ENCODE results near the gene ABHD11.
A peak's percentile ranks its signal among the peaks of the same experiment; 100 is the strongest.
"Not testable (repeated sequence)": the region's sequence is repeated elsewhere in the genome, so short reads cannot be mapped to it uniquely, and the experiment has no call there.

The ABHD11 gene

DNA sequence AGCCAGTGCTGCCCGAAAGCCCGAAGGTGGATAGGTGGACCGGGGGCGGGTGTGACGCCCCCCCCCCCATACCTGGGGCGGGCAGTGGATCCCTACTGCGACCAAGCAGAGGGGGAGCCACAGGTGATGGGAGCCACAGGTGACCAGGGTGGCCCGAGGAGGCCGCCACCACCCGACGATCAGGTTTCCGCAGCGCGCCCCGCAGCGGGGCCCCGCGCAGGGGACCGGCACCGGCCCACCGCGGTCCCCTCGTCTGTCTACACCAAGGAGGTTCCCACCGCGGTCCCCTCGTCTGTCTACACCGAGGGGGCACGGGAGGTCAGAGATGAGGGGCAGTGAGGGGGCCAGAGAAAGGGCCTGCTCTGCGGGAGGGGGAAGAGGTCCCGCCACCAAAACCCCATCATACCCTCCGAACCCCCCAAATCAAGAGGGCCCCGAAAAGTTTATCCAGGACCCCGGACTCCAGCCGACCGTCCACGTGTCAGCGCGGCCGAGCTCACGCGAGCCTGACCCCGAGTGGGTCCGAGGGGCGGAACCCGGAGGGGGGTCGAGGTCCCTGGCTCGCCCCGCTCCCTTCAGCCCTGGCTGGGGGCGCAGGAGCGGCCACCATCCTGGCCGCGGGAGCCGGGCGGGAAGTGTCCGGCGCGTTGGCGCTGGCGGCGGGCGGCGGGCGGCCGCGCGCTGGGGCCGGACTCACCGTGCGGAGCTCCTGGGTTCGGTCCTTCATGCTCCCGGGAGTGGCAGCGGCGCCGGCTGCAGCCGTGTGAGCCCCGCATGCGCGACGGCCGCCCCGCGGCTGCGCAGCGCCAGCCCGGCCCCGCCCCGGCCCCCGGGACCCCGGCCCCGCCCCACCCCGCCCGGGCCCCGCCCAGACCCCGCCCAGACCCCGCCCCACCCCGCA, 19.4 kb downstream of the ABHD11 start, which contains the start of gene STX1A:
TSS of gene STX1A (minus strand) at position 765 of the 901 bp plus-strand sequence. CDS start at position 727, 38 bp downstream.
- DNase-seq = peak; percentile 71

DNA sequence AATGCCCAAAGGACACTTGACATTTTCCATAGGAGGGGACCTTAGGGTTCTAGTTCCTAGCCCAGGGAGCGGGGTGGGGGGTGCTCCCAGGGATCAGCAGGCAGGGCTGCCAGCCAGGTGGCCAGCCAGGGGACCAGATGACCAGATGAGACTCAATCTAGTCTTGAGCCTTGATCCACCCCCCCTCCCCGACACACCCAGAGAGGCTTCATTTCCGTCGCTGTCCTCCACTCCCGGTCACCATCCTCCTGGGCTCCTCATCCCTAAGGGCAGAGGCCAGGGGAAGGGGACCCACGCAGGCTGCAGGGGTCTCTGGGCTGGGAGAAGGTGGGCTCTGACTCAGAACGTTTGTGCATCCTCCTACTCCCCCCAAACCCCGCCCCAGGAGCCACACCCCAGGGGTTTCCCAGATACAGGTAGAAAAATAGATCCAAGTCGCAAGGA, 20.1 kb downstream of the ABHD11 start:
- no peak for DNase-seq

- no peak for DNase-seq
These were observed 20.6 kb downstream of the ABHD11 start for GRCh38 chr7:73717991-73718405.

DNA sequence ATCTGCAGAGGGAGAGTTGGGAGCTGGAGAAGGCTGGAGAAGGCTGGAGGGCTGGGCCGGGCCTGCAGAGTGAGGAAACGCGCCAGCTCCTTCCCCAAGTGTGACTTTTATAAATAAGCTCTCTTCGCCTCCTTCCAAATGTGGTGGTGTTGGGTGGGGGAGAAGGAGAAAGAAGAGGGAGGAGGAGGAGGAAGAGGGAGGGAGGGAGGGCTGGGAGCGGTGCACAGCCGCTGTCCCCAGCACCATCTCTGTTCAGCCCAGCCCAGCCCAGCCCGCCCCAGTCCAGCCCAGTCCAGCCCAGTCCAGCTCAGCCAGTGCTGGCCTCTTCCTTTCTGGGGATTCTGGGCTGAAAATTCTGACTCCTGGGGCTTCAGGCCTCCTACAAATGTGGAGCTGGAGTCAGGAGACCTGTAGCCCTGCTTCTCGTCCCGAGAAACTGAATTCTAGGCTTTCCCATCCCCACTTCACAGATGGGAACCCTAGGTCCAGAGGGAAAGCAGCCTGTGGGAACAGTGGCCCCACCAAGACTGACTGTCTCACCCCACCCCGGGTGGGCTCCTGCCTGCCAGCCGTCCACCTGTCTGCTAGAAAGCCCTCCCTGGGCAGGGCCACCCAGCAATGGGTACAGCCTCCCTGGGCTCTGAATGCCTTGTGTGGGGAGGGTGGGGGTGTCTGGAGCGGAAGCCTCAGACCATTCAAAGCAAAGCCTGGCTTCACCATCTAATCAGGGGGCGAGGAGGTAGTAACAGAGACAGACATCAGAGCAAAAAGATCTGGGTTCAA, 21.4 kb downstream of the ABHD11 start:
- no peak for DNase-seq

- no peak for DNase-seq
These were observed 22.2 kb downstream of the ABHD11 start for GRCh38 chr7:73716318-73716890.

DNA sequence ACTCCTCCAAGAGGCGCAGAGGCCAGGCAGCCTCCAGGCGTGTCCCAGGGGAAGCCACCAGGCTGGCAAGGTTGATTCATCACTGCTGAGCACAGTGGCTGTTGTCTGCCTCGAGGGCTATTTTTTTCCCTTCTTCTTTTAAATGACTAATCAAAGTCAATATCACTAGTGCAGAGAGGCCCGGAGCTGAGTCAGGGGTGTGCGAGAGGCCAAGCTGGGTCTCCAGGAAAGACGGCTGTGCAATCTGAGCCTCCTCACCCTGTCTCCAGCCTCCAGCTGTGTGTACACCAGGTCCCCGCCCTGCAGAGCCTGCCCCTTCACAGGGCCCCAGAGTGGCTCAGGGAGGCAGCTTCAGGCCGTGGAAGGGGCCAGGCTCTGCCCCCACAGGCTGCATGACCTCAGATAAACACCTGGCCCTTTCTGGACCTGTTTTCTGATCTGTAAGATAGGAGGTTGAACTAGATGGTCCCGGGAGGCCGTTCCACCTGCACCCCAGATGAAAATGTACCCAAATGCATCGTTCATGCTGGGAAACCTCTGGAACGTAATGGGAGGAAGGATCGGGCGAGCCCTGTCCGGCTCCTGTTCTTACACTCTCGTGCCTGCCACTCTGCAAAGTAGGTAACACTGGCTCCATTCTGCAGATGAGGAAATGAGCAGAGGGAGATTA, 22.8 kb downstream of the ABHD11 start:
- DNase-seq = peak; percentile 51

- DNase-seq = not testable (repeated sequence)
These were observed 25.3 kb downstream of the ABHD11 start for GRCh38 chr7:73713319-73713718.

GRCh38 chr7:73712773-73713172, 25.8 kb downstream of the ABHD11 start:
- DNase-seq = no peak

DNA sequence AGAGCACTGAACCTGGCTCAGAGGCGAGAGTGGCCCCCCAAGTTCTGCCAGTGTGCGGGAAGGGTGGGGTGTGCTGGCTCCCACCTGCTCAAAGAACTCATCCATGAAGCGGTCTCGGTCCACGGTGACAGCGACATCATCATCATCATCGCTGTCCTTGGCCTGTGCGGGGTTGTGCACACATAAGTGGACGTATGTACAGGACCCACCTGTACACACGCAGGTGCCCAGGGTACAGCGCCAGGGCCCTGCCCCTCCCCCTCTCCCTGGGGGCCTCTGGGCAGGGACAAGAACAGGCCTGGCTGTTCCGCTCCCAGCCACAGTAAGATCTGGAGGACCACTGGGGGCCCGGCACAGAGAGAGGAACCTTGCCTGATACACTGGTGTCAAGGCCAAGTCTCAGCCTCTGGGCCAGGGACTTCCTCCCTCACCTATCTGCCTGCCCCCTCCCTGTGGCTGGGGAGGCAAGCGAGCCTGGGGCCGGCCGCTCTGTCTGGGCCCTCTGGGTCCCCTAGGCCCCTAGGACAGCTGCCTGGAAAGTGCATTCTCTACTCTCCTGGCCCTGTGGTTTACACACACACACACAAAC, 29.5 kb downstream of the ABHD11 start:
- no peak for DNase-seq

DNA sequence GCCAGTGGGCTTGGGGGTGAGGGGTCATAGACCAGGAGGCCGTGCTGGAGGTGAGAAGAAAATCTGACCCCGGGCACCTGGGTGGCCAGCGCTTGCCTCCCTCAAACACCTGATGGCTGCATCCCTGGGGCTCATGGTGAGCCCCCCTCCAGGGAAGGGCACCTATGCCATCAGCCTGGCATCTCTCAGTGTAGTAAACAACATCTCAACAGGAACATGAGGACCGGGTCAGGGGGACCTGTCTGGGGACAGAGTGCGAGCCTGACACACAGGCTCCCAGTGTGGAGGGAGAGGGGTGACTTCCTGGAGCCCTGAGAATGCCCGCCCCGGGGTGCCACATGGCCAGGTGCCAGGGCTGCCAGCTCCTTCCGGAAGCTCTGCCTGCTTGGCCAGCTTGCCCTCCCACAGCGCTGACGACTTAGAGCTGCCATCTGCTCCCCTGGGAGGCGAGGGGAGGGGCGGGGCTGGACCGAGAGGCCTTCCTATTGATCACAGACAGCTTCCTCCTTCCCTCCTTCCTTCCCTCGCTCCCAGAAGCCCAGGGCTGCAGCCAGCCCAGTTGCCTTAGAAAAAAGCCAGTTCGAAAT, 31.5 kb downstream of the ABHD11 start:
- peak; percentile 96 for DNase-seq

DNA sequence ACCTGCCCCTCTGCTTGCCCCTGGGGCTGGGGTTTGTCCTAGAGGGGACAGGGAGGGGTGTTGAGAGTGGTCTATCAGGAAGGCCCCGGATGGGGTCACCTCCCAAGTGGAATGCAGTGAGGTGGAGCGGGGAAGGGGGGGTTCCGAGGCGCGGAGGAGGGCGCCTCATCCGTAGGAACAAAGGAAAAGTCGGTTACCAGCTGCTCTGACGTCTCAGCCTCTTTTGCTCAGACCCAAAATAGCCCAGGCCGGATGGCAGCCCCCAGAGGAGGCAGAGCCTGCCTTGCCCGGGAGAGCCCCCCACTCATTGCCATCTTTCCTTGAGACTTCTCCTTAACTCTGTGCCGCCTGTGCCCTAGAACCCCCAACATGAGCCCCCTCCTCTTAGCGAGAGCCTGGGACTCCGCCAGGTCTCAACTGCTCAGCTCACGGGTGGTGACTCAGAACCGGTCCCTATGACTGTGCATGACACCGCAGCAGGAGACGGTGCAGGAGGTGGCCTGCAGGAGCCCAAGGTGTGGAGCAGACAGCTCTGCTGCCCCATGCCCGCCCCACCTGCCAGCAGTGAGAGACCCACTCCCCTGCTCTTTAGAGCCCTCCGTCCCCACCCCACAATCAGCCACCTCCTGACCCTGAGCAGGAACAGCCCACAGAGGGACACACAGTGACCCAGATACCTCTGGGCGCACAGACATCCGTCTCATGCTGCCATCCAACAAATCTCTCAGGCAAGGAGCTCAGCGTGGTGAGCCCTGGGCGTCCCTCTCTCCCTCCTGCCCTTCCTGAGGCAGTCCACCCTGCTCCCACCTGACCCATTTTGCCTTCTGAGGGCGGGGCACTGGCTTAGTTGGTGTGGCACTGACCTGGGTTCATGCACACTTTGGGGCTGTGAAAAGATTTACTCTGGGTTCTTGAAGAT, 32.2 kb downstream of the ABHD11 start:
- peak; percentile 23 for DNase-seq

DNA sequence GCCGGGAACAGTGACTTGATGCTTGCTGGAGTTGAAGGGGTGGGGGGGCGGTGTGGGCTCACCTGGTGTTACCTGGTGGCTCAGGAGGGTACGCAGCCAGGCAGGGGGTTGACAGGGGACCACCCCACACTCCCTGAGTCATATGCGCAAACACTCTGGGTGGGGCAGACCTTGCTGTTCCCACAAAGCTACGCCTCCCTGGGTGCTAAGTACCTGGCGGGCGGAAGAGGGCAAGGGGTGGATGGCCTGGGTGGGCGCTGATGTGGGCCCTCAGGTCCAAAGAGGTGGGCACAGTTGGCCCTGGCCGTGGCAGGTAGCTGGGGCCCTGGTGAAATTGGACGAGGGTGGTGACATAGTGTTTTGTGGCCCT, 33.1 kb downstream of the ABHD11 start:
- no peak for DNase-seq

DNA sequence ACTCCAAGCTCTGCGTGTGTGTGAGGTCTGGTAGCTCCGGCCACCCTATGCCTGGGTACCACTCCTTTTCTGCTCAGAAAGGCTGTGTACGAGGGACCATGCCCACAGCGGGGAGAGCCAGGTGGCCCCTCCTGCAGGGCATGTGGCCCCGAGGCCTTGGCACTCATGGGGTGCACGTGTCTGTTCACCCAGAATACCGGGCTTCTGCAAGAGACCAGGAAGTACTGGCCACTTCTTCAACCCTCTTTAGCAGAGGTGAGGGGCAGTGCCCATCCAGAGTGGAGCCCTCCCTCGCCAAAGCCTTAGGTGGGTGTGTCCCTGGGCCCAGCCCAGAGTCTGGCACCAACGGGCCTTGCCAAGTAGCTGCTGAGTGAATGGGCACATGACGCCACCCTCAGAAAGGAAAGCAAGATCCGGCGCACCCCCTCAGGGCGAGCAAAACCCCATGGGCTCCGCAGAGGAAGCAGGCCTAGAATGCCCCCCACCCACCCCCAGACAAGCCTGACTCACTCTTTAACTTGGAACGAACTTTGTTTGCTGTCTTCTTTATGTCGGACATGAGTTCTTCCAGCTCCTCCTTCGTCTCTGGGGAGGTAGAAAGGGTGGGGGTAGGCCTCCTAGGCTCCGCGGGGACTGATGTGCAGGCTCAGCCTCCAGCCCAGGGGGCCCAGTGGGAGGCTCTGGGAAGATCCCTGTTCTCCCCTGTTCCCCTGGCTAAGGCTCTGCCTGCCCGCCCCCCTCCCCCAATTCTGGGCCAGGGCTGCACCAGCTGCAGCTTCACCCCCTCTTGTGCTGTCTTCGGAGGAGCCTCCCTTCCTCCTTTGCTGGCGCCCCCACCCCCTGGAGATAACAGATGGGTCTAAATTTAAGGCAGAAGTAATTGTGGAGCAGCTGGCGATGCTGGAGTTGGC, 33.7 kb downstream of the ABHD11 start:
- DNase-seq = peak; percentile 81

- no peak for DNase-seq
These were observed 34.6 kb downstream of the ABHD11 start for GRCh38 chr7:73703757-73704639.

DNA sequence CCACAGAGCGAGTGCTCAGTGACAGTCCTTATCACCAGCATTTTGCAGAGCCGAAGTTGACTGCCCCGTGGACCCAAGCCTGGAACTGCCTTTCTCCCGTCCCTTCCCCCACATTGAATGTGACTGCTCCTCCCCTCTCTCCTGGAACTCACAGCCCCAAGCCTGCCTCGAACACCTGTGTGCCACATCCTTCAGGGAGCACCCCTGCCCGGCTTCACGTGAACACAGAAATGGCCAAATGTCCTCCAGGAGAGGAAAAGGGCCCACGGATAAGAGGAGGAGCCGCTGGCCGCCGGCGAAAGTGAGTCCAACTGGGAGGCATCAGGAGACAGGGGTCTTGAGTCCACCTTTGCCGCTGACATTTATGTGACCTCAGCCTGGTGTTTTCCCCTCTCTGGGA, 35.4 kb downstream of the ABHD11 start:
- DNase-seq = no peak

GRCh38 chr7:73702665-73703064, 35.9 kb downstream of the ABHD11 start:
- no peak for DNase-seq

DNA sequence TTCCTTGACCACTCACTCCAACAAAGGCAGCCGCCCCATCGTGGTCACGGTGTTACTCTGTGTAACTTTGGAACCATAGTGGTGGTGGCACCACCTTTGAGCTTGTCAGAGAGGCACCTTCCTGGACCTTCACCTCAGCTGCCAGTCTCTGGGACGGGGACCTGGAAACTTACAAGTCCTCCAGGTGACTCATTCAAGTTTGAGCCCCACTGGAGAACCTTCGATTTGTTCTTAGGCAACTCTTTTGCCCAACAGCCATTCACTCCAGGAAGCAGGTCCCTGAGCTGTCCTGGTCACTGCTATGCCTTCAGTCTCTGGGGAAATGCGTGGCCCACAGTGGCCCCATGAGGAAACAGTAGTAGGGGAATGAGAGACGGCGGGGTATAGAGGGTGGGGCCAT, 36.4 kb downstream of the ABHD11 start:
- DNase-seq = no peak

- no peak for DNase-seq
These were observed 37.1 kb downstream of the ABHD11 start for GRCh38 chr7:73701357-73701995.
